NCI-H2196 treated with DMSO at 0.1 percent for 48 hours (cell line): ENCODE data around the gene SELENOK.
"Not testable (repeated sequence)": the region's sequence is repeated elsewhere in the genome, so short reads cannot be mapped to it uniquely, and the experiment has no call there.

Experiments used
- DNase-seq: peaks from one replicate; lab custom pipeline; 2025; ENCODE audit not compliant: unreplicated experiment; lab: John Stamatoyannopoulos, UW

SELENOK gene

DNA sequence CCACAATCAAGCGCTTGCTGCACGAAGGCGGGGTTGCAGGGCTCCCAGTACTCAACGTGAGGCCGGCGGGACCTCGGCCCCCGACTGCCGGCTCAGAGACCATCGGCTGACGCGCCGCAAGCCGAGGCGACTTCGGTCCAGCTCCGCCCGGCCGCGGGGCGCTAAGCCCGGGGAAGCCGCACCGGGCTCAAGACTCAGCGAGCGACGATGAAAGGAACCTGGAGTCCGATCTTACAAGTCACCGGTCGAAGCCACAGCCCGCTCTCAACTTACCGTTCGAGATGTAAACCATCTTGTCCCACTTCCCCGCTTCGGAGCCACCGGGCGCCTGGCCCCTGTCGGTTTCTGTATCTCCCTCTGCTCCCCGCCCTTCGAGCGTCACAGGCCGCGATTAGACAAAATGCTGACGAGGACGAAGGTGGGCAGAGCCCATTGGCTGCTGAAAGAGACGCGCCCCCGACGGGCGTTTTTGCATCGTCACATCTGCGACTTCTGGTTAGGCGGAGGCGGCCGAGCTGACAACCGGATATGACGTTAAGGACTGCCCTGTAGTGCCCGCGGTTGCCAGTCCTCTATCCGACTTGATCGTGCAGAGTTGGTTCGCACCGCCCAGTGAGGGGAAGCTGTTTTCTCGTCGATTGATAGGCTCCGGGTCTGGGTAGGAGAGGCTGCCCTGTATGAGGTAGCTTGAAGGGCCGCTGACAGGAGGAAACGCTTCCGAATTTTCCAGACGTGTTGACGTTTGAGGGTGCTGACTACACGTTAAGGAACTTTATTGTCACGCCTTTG is at the start of gene SELENOK:
SELENOK (minus strand) TSS at position 363 of the 789 bp plus-strand sequence.
- DNase-seq, result peak; percentile 93

DNA sequence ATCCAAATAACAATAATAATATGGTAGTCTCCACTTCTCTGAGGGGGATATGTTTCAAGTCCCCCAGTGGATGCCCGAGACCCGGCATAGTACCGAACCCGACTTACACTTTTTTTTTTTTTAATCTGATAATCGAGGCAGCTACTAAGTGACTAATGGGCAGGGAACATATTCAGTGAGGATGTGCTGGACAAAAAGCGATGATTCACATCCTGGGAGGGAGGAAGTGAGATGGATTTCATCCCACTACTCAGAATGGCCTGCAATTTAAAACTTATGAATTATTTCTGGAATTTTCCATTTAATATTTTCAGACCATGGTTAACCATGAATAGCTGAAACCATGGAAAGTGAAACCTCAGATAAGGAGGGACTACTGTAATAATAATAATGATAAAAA is 49.5 kb upstream of the SELENOK start:
- DNase-seq, result no peak

DNA sequence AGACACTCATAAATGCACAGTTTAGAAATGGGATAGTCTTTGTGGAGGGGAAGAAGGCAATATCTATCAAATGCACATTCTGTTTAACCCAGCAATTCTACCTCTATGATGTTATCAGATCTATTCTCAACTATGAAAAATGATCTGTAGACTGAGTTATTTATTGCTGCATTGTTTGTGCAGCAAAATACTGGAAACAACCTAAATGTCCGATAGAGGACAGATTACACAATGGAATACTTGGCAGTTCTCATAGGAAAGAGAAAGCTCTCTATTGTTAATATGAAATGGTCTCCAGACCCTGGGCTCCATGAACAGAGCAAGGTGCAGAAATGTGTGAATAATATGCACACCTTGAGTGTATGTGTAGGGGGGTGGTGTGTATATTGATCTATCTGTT is 49.0 kb upstream of the SELENOK start:
- DNase-seq, result no peak

- no peak for DNase-seq
These were observed 48.2 kb upstream of the SELENOK start for GRCh38 chr3:53939813-53940212.

DNA sequence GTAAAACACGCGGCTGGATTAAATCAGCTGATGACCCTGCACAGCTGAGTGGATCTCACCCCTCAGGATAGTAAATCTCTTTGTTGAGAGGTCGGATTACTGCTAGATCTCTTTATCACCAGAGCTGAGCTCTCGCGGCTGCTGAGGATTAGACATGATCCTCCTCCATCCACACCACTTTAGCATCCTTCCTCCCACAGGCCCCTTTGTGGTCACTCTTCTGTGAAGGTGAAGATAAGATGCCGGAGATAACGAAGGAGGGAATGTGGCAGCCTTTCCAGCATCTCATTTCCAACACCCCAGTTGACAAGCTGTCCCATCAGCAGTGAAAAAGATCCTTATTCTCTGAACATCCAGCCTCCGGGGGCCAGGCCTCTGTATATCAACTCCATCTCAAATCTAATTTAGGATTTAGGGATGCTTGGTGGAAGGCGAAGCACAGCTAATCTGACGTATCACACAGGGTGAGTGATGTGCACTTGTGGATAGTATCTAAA is 47.5 kb upstream of the SELENOK start:
- DNase-seq, result no peak

- DNase-seq, result peak; percentile 51
These were observed 47.0 kb upstream of the SELENOK start for GRCh38 chr3:53938645-53939044.

GRCh38 chr3:53936347-53936746 is 44.7 kb upstream of the SELENOK start:
- no peak for DNase-seq

DNA sequence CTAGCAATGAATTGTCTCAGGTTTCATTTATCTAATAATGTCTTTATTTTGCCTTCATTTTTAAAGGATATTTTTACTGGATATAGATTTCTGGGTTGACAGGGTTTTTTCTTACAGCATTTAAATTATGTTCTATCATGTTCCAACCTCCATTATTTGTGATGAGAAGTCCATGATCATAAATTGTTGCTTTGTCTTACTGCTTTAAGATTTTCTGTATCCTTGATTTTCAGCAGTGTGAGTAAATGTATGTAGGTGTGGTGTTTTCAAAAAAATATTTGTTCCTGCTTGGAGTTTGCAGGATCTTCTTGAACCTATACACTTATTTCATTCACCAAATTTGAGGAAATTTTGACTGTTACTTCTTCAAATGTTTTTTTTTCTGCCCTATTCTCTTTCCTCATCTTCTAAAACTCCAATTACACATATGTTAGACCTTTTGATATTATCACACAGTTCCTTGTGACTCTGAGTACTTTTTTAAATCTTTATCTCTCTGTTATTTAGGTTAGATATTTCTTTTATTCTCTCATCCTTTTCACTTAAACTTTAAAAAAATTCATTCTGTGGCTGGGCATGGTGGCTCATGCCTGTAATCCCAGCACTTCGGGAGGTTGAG is 43.7 kb upstream of the SELENOK start:
- no peak for DNase-seq

- DNase-seq, result not testable (repeated sequence)
These were observed 35.7 kb upstream of the SELENOK start for GRCh38 chr3:53927208-53927872.

GRCh38 chr3:53921296-53921695 is 29.6 kb upstream of the SELENOK start:
- no peak for DNase-seq

DNA sequence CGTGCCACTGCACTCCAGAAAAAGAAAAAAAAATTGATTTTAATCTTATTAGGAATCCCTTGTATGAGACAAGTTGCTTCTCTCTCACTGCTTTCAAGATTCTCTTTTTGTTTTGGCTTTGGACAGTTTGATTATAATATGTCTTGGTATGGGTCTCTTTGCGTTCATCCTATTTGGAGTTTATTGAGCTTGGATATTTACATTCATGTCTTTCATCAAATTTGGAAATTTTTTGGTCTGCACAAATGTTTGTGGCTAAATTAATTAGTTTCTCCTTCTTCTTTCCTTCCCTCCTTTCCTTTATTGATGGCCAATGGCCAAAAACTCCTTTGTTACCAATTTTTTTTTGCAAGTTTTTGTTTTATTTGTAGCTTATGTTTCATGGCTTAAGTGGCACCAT is 28.1 kb upstream of the SELENOK start:
- DNase-seq, result no peak

DNA sequence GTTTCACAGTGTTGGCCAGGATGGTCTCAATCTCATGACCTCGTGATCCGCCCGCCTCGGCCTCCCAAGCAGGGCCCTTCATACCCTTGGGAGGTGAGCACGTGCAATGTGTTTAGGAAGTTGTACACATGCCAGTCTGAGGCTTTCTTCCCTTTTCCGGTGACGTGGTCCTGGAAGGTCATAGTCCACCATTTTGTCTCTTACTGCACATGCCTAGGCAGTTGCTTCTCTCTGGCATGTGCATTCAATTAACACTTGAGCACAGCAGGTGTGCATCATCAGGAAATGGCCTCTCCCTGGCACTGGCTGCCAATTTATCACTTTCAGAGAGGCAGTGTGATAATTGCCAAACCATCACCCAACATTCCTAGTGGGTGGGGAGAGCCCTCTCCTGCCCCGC is 21.7 kb upstream of the SELENOK start:
- DNase-seq, result no peak

DNA sequence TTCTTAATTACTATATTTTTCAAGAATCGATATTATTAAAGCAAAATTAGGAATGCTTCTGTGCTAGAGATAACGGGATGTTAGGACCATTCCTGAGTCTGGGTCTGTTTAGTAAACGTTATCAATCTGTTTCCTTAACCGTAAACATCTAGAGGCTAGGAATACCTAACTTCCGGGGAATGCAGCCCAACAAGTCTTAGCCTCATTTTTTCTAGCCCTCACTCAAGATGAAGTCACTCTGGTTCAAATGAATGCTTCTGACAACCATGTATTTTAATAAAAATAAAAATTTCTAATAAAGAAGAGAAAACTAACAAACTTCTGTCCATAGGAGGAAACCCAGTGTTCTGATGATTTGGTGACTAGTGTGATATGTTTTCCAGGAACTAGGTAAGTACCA is 11.1 kb upstream of the SELENOK start:
- DNase-seq, result no peak

DNA sequence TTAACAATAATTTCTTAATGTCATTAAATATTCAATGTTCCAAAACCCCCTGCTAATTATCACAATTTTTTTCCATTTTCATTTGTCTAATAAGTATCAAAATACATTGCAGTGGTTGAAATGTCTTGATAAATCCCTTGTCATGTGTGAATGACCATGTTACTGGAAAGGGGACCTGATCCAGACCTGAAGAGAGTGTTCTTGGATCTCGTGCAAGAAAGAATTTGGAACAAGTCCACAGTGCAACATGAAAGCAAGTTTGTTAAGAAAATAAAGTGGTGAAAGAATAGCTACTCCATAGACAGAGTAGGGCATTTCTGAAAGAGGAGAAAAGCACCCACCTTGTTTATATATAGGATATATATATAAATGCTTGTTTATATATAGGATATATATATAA is 10.4 kb upstream of the SELENOK start:
- DNase-seq, result no peak

- DNase-seq, result no peak
These were observed 9.1 kb upstream of the SELENOK start for GRCh38 chr3:53900666-53901331.

- DNase-seq, result no peak
These were observed 8.1 kb upstream of the SELENOK start for GRCh38 chr3:53899750-53900149.

GRCh38 chr3:53892286-53892637 is 603 bp upstream of the SELENOK start:
- DNase-seq, result no peak

- no peak for DNase-seq
These were observed 758 bp downstream of the SELENOK start for GRCh38 chr3:53890726-53891475.

DNA sequence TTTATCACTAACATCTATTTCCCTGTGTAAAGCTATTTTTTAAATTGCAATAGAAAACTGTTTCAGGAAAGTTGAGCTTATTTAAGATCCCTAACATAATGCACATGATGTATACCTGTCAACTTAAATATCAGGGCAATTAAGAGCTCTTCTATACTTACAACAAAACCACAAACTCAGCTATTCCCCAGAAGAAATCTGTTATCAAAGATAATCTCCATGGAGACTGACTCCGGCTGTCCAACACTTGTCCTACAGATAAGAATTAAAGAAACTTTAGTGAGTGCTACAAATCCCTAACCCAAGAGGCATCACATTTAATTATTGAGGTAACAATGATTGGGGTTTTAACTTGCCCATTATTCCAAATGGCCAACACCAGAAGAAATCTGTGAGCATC is 3.4 kb downstream of the SELENOK start:
- no peak for DNase-seq

DNA sequence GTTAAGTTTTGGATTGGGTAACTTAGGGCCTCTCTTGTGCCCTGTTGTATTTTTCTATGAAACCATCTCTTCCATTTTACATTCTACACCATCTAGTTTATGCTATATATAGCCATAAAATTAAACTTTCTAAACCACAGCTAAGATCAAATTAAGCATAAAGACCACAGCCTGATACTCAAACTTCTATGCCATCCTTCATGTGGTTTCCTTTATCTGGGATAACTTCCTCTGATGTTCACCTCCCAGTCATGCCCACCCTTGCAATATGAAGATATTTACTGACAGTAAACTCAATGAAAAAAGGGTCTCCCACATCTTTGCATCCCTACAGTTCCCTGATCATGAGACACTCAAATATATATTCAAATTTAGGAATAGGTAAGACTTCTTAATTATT is 4.2 kb downstream of the SELENOK start:
- no peak for DNase-seq

- no peak for DNase-seq
These were observed 6.4 kb downstream of the SELENOK start for GRCh38 chr3:53885239-53885638.
